ENCODE data around the gene CISH.

The CISH gene

GRCh38 chr3:50612970-50613846 lies 1.6 kb upstream of the CISH start:
- no peak for DNase-seq (ENCODE audit: low read depth)

GRCh38 chr3:50612234-50612882 lies 784 bp upstream of the CISH start:
- DNase-seq (ENCODE audit: low read depth): no peak

- DNase-seq (ENCODE audit: low read depth): no peak
Measured at GRCh38 chr3:50610992-50611463, 546 bp downstream of the CISH start.

GRCh38 chr3:50610181-50610971 lies 1.2 kb downstream of the CISH start:
- no peak for DNase-seq (ENCODE audit: low read depth)

GRCh38 chr3:50609763-50610085 lies 1.9 kb downstream of the CISH start:
- DNase-seq (ENCODE audit: low read depth): no peak

- DNase-seq (ENCODE audit: low read depth): no peak
Measured at GRCh38 chr3:50609071-50609762, 2.4 kb downstream of the CISH start.

- no peak for DNase-seq (ENCODE audit: low read depth)
Measured at GRCh38 chr3:50608278-50608677, 3.3 kb downstream of the CISH start.

GRCh38 chr3:50607271-50608091 lies 4.1 kb downstream of the CISH start:
- no peak for DNase-seq (ENCODE audit: low read depth)

- no peak for DNase-seq (ENCODE audit: low read depth)
Measured at GRCh38 chr3:50606596-50606995, 5.0 kb downstream of the CISH start.

GRCh38 chr3:50605901-50606326 lies 5.7 kb downstream of the CISH start:
- DNase-seq (ENCODE audit: low read depth): no peak

- DNase-seq (ENCODE audit: low read depth): no peak
Measured at GRCh38 chr3:50604628-50605588, 6.7 kb downstream of the CISH start.

- no peak for DNase-seq (ENCODE audit: low read depth)
Measured at GRCh38 chr3:50604110-50604621, 7.4 kb downstream of the CISH start.

GRCh38 chr3:50603261-50604109 lies 8.1 kb downstream of the CISH start:
- no peak for DNase-seq (ENCODE audit: low read depth)

- DNase-seq (ENCODE audit: low read depth): no peak
Measured at GRCh38 chr3:50602595-50603191, 8.9 kb downstream of the CISH start.

GRCh38 chr3:50600841-50601591 lies 10.6 kb downstream of the CISH start:
- DNase-seq (ENCODE audit: low read depth): peak; percentile 98

GRCh38 chr3:50600141-50600753 lies 11.3 kb downstream of the CISH start:
- no peak for DNase-seq (ENCODE audit: low read depth)

GRCh38 chr3:50599716-50600118 lies 11.9 kb downstream of the CISH start:
- DNase-seq (ENCODE audit: low read depth): no peak
